ENCODE measurements around the gene TSKS.

The TSKS gene

GRCh38 chr19:49793561-49793840 lies 30.4 kb upstream of the TSKS start:
- DNase-seq: no peak

- DNase-seq: no peak
Measured at GRCh38 chr19:49792829-49793560, 29.9 kb upstream of the TSKS start.

GRCh38 chr19:49791776-49792445 lies 28.8 kb upstream of the TSKS start:
- DNase-seq: no peak

GRCh38 chr19:49790866-49791265 lies 27.8 kb upstream of the TSKS start:
- DNase-seq: no peak

GRCh38 chr19:49788857-49789256 lies 25.8 kb upstream of the TSKS start:
- no peak for DNase-seq

- DNase-seq: no peak
Measured at GRCh38 chr19:49787746-49788145, 24.6 kb upstream of the TSKS start.

GRCh38 chr19:49786376-49786820 lies 23.3 kb upstream of the TSKS start:
- no peak for DNase-seq

GRCh38 chr19:49782515-49782914 lies 19.4 kb upstream of the TSKS start:
- no peak for DNase-seq

GRCh38 chr19:49781394-49781793 lies 18.3 kb upstream of the TSKS start:
- no peak for DNase-seq

GRCh38 chr19:49780861-49781260 lies 17.8 kb upstream of the TSKS start:
- DNase-seq: no peak

GRCh38 chr19:49779731-49780555 lies 16.8 kb upstream of the TSKS start:
- DNase-seq: no peak

- DNase-seq: no peak
Measured at GRCh38 chr19:49776371-49776764, 13.3 kb upstream of the TSKS start.

GRCh38 chr19:49775742-49776370 lies 12.8 kb upstream of the TSKS start:
- DNase-seq: no peak

- DNase-seq: no peak
Measured at GRCh38 chr19:49774969-49775368, 11.9 kb upstream of the TSKS start.

- DNase-seq: no peak
Measured at GRCh38 chr19:49773663-49774350, 10.7 kb upstream of the TSKS start.

- no peak for DNase-seq
Measured at GRCh38 chr19:49772850-49773432, 9.8 kb upstream of the TSKS start.

- no peak for DNase-seq
Measured at GRCh38 chr19:49771674-49772139, 8.6 kb upstream of the TSKS start.

GRCh38 chr19:49770529-49770928 lies 7.4 kb upstream of the TSKS start:
- no peak for DNase-seq

- DNase-seq: no peak
Measured at GRCh38 chr19:49767967-49768581, 5.0 kb upstream of the TSKS start.

GRCh38 chr19:49767381-49767780 lies 4.3 kb upstream of the TSKS start:
- no peak for DNase-seq

- DNase-seq: no peak
Measured at GRCh38 chr19:49766930-49767299, 3.8 kb upstream of the TSKS start, which contains the start of gene AP2A1. TSS of gene AP2A1 (plus strand) at chr19:49767001. CDS start at chr19:49767134, 133 bp downstream.

All from NCI-H2081 (cell line).